Skeletal muscle tissue (tissue), 4 donors: ENCODE measurements around the gene CD101. TPM values are rescaled to one million over a fixed set of nuclear protein-coding genes. Genes with fewer than 3 reads are reported as not detected.
A peak's percentile ranks its signal among the peaks of the same experiment; 100 is the strongest.

Experiments
- H3K27ac ChIP-seq: one replicate; pipeline ENCODE4 v1.7.0; 2013; ENCODE audit warnings: mild to moderate bottlenecking, low read depth, low read length, inconsistent platforms
- H3K27me3 ChIP-seq, 3 donors: one replicate each; pipeline ENCODE4 v1.7.0; 2013; ENCODE audit warnings: low read length in 3 of 3; ENCODE audit not compliant: control insufficient read depth in 3 of 3, insufficient read depth in 3 of 3
- H3K36me3 ChIP-seq, 3 donors: one replicate each; pipeline ENCODE4 v1.7.0; 2013; ENCODE audit warnings: low read length in 3 of 3; ENCODE audit not compliant: control insufficient read depth in 3 of 3, insufficient read depth in 3 of 3
- H3K4me1 ChIP-seq, 3 donors: one replicate each; pipeline ENCODE4 v1.7.0; 2013; ENCODE audit warnings: low read length in 3 of 3, mild to moderate bottlenecking in 3 of 3; ENCODE audit not compliant: control insufficient read depth in 3 of 3, insufficient read depth in 3 of 3
- H3K4me3 ChIP-seq, 3 donors: one replicate each; pipeline ENCODE4 v1.7.0; 2013; ENCODE audit warnings: low read length in 3 of 3
- H3K9ac ChIP-seq, 3 donors: one replicate each; pipeline ENCODE4 v1.7.0; 2013; ENCODE audit warnings: low read length in 3 of 3, mild to moderate bottlenecking in 3 of 3, moderate library complexity in 2 of 3, low read depth in 1 of 3
- H3K9me3 ChIP-seq, 3 donors: one replicate each; pipeline ENCODE4 v1.7.0; 2013; ENCODE audit warnings: low read length in 3 of 3; ENCODE audit not compliant: control insufficient read depth in 3 of 3
- total RNA-seq: library from RNA; depleted of rRNA; stranded (reverse); fragments of >200 nt; gene quantifications from one replicate; pipeline ENCODE4 v1.2.3, GENCODE V29; 2014
- donor health status: Osteomylitis.

Gene CD101
- total RNA-seq, 1 donor from 2014 or later, result 2.1 TPM

DNA sequence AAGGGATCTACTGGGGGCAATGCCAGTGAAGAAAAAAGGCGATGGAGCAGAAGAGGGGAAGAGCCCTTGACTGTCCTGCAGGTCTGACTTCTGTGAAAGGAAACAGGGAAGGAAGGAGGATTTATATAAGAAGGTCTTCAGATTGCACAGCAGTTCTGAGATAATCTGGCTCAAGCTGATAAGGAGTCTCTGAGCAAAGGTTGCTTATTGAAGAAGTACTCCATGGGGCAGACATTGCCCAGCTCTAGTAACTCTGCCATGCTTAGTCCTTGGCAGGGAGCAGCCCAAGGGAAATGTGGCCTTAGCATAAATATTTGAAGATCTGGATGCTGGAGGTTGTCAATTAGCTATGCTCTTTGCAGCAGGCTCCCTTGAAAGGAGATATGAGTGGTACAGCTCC lies 42.7 kb downstream of the CD101 start:
- Histone ChIP-seq H3K27ac (no peak overlapping the region), H3K9me3 (no peaks in the 10 kb centered on the region), H3K9ac (no peak overlapping the region), H3K4me1 (no peaks in the 10 kb centered on the region), H3K36me3 (no peaks in the 10 kb centered on the region), H3K4me3 (no peak overlapping the region), H3K27me3 (no peaks in the 10 kb centered on the region)

DNA sequence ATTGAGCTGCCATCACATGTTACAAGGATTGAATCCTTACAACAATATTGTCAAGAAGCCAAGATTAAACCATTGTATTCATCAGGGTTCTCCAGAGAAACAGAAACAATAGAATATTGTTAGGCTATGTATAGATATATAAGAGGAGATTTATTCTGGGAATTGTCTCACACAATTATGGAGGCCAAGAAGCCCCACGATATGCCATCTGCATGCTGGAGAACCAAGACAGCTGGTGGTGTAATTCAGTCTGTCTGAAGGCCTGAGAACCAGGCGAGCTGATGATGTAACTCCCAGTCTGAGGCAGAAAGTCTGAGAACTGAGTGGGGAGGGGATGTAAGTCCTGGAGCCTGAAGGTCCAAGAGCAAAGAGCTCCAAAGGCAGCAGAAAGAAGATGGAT lies 44.1 kb downstream of the CD101 start:
- no peaks in the 10 kb centered on the region for H3K9me3 ChIP-seq
- H3K36me3 ChIP-seq, result no peaks in the 10 kb centered on the region
- H3K4me3 ChIP-seq, result no peak overlapping the region
- no peak overlapping the region for H3K9ac ChIP-seq
- H3K27me3 ChIP-seq, result no peaks in the 10 kb centered on the region
- no peaks in the 10 kb centered on the region for H3K4me1 ChIP-seq
- H3K27ac ChIP-seq, result no peak overlapping the region

DNA sequence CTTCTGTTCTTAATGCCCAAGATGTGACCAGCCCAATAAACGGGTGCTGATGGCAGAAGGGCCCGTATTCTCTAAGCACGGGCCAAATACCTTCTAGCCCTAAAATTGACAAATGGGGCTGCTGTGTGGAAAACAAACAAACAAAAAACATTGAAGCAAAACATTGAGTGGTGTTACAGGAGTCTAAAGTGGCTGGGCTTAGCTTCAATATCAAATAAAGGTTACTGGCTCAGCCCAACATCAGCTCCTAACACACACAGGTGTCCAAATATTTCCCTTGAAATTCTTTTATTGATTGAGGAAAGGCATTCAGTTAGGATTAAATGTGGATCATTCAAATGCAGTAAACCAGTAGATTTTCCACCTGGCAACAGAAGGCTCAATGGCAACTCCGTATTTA lies 45.2 kb downstream of the CD101 start:
- Histone ChIP-seq H3K27me3 (no peaks in the 10 kb centered on the region), H3K36me3 (no peaks in the 10 kb centered on the region), H3K9me3 (no peaks in the 10 kb centered on the region), H3K4me1 (no peaks in the 10 kb centered on the region), H3K27ac (no peak overlapping the region), H3K4me3 (no peak overlapping the region), H3K9ac (no peak overlapping the region)

DNA sequence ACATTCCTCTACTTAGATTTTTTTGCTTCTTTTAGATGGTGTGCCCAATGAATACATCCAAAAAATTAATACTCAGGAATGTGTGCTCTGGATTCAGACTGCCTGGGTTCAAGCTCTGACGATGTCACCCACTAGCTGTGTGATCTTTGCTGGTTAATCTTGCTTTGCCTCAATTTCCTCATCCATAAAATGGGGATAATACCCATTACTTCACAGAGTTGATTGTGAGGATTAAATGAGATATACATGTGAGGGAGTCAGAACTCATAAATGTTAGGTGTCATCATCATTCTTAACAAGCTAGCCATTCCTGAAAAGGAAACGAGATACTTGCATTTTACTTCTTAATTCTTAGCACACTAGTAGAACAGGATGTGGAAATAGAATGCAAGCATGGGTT lies 45.7 kb downstream of the CD101 start:
- Histone ChIP-seq H3K4me3 (no peak overlapping the region), H3K9me3 (no peaks in the 10 kb centered on the region), H3K36me3 (no peaks in the 10 kb centered on the region), H3K27me3 (no peaks in the 10 kb centered on the region), H3K27ac (no peak overlapping the region), H3K4me1 (no peaks in the 10 kb centered on the region), H3K9ac (no peak overlapping the region)

DNA sequence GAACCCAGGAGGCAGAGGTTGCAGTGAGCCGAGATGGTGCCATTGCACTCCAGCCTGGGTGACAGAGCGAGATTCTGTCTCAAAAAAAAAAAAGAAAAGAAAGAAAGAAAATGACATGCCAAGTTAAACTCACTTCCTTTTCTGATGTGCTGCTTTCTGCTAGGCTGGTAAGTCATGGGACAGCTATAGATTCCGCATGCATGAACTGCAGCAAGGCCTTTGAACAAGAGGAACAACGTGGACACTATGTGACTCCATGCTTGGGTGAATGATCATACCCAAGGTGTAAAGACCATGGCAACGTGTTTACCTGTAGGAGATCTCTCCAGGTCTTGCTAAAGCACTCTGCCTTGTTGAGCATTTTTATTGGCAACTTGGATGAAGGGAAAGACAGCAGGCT lies 48.3 kb downstream of the CD101 start:
- Histone ChIP-seq H3K27ac (no peak overlapping the region), H3K4me1 (no peaks in the 10 kb centered on the region), H3K4me3 (no peak overlapping the region), H3K27me3 (no peaks in the 10 kb centered on the region), H3K9ac (no peak overlapping the region), H3K9me3 (no peaks in the 10 kb centered on the region), H3K36me3 (no peaks in the 10 kb centered on the region)

DNA sequence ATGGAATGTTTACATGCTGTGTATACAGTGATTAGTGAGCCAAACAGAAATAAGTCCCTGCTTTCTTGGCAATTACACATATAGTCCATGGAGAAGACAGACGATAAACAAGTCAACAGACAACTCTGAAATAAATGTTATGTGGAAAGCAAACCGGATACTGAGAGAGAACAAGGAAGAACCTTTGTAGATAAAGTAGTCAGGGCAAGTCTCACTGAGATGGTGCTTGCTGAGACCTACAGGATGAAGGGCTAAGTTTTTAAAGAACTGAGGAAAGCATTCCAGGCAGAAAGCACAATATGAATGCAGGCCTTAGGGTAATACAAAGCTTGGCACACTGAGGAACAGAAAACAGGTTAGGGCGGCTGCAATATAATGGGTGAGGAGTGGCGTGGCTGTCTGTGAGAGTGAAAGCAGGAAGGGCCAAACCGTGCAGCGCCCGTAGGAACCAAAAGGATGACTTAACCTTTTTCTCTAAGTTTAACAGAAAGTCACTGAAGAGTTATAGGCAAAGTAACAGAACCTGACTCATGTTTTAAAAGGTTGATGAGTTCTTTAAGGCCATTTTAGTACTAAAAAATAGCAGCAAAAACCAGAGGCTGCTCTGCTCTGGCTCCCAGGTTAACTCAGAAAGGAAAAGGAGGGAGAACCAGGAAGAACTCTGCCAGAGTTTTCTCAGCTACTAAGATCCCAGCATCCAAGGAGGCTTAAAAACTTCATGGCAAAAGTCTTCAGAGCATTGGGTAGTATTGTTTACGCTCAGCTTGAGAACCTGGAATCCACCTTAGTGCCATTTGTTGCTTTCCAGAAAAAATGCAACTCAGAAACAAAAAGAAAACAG lies 49.9 kb downstream of the CD101 start:
- no peaks in the 10 kb centered on the region for H3K36me3 ChIP-seq
- no peaks in the 10 kb centered on the region for H3K4me1 ChIP-seq
- H3K9me3 ChIP-seq, result no peaks in the 10 kb centered on the region
- H3K27me3 ChIP-seq, result no peaks in the 10 kb centered on the region
- peak overlapping the region in 1 of 3 donors; percentile 42 for H3K4me3 ChIP-seq
- peak overlapping the region in 1 of 3 donors; percentile 71 for H3K9ac ChIP-seq
- no peak overlapping the region for H3K27ac ChIP-seq

DNA sequence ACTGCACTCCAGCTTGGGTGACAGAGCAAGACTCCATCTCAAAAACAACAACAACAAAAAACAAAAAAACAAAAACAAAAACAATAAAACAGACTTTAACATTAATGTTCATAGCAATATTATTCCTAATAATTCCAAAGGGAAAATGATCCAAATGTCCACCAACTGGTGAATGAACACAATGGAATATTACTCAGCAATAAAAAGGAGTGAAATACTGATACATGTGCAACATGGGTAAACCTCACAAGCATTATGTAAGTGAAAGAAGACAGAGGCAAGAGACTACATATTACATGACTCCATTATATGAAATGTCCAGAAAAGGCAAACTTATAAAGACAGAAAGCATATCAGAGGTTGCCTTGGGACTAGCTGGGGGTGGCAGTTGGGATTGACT lies 52.5 kb downstream of the CD101 start:
- H3K4me3 ChIP-seq, result no peak overlapping the region
- H3K4me1 ChIP-seq, result no peaks in the 10 kb centered on the region
- no peaks in the 10 kb centered on the region for H3K27me3 ChIP-seq
- no peaks in the 10 kb centered on the region for H3K36me3 ChIP-seq
- H3K9me3 ChIP-seq, result no peaks in the 10 kb centered on the region
- no peak overlapping the region for H3K27ac ChIP-seq
- no peak overlapping the region for H3K9ac ChIP-seq

DNA sequence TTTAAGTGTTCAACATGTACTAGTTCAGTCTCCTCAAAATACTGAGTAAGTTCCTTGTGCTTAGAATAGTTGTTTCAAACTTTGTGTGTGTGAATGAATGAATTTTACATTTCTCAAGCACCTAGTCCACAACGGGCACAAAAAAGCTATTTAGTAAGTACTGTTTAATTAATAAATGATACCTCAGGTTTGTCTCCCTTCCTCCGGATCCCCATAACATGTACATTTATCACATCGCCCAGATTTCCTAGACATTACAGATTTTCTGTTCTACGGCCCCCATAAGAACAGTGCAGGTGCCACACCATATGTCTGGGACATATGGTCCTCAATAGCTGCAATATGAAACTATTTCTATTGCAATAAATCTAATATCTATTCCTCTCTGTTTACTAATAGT lies 57.2 kb downstream of the CD101 start:
- Histone ChIP-seq H3K27me3 (no peaks in the 10 kb centered on the region), H3K9ac (no peak overlapping the region), H3K4me3 (no peak overlapping the region)

DNA sequence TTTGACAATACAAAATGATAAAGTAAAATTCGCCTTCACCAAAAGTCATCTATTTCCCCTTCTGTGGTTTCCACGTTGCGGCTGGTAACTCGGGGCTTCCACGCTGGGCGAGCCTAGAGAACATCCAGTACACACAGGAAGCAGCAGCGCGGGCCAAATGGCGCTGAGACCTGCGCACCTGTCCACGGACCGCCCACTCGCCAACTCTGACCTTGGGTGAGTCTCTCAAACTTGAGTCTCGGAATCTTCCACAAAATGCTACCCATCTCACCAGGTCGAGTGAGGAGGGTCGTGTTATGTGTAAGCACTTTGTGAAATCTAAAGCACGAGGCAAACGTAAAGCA lies 57.7 kb downstream of the CD101 start:
- H3K4me3 ChIP-seq, result peak overlapping the region; percentile 91 to 97 (median 92)
- no peak overlapping the region for H3K27ac ChIP-seq
- no peaks in the 10 kb centered on the region for H3K9me3 ChIP-seq
- no peaks in the 10 kb centered on the region for H3K27me3 ChIP-seq
- peak overlapping the region; percentile 65 to 80 (median 75) for H3K9ac ChIP-seq
- no peaks in the 10 kb centered on the region for H3K36me3 ChIP-seq
- peaks cover 12 to 16% (median 12%) of the 10 kb centered on the region in 3 donors for H3K4me1 ChIP-seq

More for the DNA sequence above, 57.2 kb downstream of the CD101 start:
- no peak overlapping the region for H3K27ac ChIP-seq
- H3K36me3 ChIP-seq, result no peaks in the 10 kb centered on the region
- peaks cover 12 to 16% (median 12%) of the 10 kb centered on the region in 3 donors for H3K4me1 ChIP-seq
- H3K9me3 ChIP-seq, result no peaks in the 10 kb centered on the region

DNA sequence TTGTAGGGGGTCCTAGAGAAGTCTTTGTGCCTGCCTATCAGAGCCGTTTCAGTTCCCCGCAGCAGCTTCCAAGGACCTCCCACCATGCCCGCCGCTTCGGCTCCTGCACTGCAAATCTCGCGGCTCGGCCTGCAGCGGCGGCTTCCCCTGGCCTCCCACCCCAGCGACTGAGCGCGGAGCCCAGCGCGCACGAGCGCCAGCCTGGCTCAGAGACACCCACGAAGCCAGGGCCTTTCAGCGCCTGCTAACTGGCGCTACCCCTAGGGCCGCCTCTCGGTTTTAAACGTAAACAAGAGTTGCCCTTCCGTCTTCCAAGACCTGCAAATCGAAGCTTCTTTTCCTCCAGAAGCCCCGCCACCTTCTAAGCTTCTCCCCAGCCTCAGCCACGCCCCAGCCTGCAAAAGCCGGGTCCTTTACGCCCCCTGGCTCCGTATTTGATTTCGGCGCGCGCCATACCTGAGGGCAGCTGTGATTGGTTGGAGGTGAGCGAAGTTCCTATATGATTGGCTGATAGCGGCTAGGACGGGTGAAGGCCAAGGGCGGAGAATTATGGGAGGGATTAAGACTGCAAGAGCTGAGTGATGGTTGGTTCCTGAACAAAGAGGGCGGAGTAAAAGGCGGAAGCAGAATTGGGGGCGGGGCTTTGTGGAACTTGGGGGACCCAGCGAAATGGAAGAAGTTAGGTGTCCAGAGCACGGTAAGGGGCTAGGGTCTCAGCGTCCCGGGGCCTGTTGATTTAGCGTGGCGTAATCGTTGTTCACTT lies 58.3 kb downstream of the CD101 start, which contains the start of gene TTF2:
Gene TTF2 (plus strand): TSS at position 649 of the 763 bp plus-strand sequence. CDS start 21 bp downstream, at position 670.
- H3K27ac ChIP-seq, result no peak within 1 kb of the TSS
- peak within 1 kb of the TSS; percentile 91 to 97 (median 92) for H3K4me3 ChIP-seq
- peaks cover 12 to 16% (median 12%) of the 10 kb centered on the region in 3 donors for H3K4me1 ChIP-seq
- H3K36me3 ChIP-seq, result no peaks in the 10 kb centered on the region
- no peaks in the 10 kb centered on the region for H3K27me3 ChIP-seq
- no peaks in the 10 kb centered on the region for H3K9me3 ChIP-seq
- peak within 1 kb of the TSS; percentile 79 to 90 (median 80) for H3K9ac ChIP-seq
